ENCODE measurements around the gene COMT. TPM values are rescaled to one million over a fixed set of nuclear protein-coding genes. Genes with fewer than 3 reads are reported as not detected.

COMT gene
- polyA plus RNA-seq, 1 experiment, result 332 TPM

- ChIA-PET CTCF (interaction anchor here (2.9 kb wide), 1 partner anchor 17 kb away, joined by 11 read pairs; no protein-coding TSS in a partner anchor), POLR2A (no interaction called here)
- Histone ChIP-seq H3K36me3 (ENCODE audit: control insufficient read depth, insufficient read depth, low read length) (no peaks in the 10 kb centered on the region), H3K27me3 (ENCODE audit: control insufficient read depth, insufficient read depth, low read length) (no peaks in the 10 kb centered on the region), H3K4me3 (ENCODE audit: low read depth, low read length) (no peak overlapping the region)
- no peak for TF ChIP-seq CTCF (IDR thresholded peaks at IDR 0.05; ENCODE audit: insufficient read depth, low read depth, low read length)
- no peak for DNase-seq (ENCODE audit: low read depth)
These were observed 55.3 kb downstream of the COMT start for GRCh38 chr22:19996694-19997384.

- CTCF ChIA-PET, result interaction anchor here (0.9 kb wide), 1 partner anchor 16 kb away, joined by 4 read pairs; no protein-coding TSS in a partner anchor
- TF ChIP-seq CTCF (IDR thresholded peaks at IDR 0.05; ENCODE audit: insufficient read depth, low read depth, low read length), result no peak
- Histone ChIP-seq H3K4me3 (ENCODE audit: low read depth, low read length) (no peak overlapping the region), H3K36me3 (ENCODE audit: control insufficient read depth, insufficient read depth, low read length) (no peaks in the 10 kb centered on the region), H3K27me3 (ENCODE audit: control insufficient read depth, insufficient read depth, low read length) (no peaks in the 10 kb centered on the region; the same call in 1 of the 2 replicates)
- DNase-seq (ENCODE audit: low read depth), result no peak
- POLR2A ChIA-PET, result no interaction called here
These were observed 56.1 kb downstream of the COMT start for GRCh38 chr22:19997561-19998231.

- Histone ChIP-seq H3K36me3 (ENCODE audit: control insufficient read depth, insufficient read depth, low read length) (no peaks in the 10 kb centered on the region), H3K4me3 (ENCODE audit: low read depth, low read length) (no peak overlapping the region), H3K27me3 (ENCODE audit: control insufficient read depth, insufficient read depth, low read length) (no peaks in the 10 kb centered on the region; the same call in 1 of the 2 replicates)
- no peak for DNase-seq (ENCODE audit: low read depth)
- ChIA-PET POLR2A (no interaction called here), CTCF (interaction anchor here (0.9 kb wide), 1 partner anchor 15 kb away, joined by 4 read pairs; no protein-coding TSS in a partner anchor)
- no peak for TF ChIP-seq CTCF (IDR thresholded peaks at IDR 0.05; ENCODE audit: insufficient read depth, low read depth, low read length)
These were observed 56.8 kb downstream of the COMT start for GRCh38 chr22:19998232-19998951.

- Histone ChIP-seq H3K27me3 (ENCODE audit: control insufficient read depth, insufficient read depth, low read length) (no peaks in the 10 kb centered on the region; the same call in 1 of the 2 replicates), H3K36me3 (ENCODE audit: control insufficient read depth, insufficient read depth, low read length) (no peaks in the 10 kb centered on the region), H3K4me3 (ENCODE audit: low read depth, low read length) (no peak overlapping the region)
- no peak for TF ChIP-seq CTCF (IDR thresholded peaks at IDR 0.05; ENCODE audit: insufficient read depth, low read depth, low read length)
- ChIA-PET POLR2A (no interaction called here), CTCF (interaction anchor here (0.9 kb wide), 1 partner anchor 14 kb away, joined by 4 read pairs; no protein-coding TSS in a partner anchor)
- no peak for DNase-seq (ENCODE audit: low read depth)
These were observed 57.6 kb downstream of the COMT start for GRCh38 chr22:19998991-19999820.

Data from BJ (cell line).